SK-N-SH treated with all-trans-retinoic acid at 6 μM for 48 hours (cell line): Measurements from ENCODE around the gene TTC38.

Experiments
- ATAC-seq: fragments of 200-7000 bp; cut with Tn5 transposase; 3 replicates; pipeline ENCODE4 v1.9.1; 2020; ENCODE audit warnings: mild to moderate bottlenecking, moderate library complexity
- BACH2 ChIP-seq: fragments of 250-450 bp; sonication (Bioruptor Pico); IDR thresholded peaks from 2 replicates; pipeline ENCODE4 v1.9.0; 2021; ENCODE audit warnings: mild to moderate bottlenecking, borderline replicate concordance
- CSDC2 ChIP-seq: fragments of 250-450 bp; sonication (Bioruptor Pico); IDR thresholded peaks from 2 replicates; pipeline ENCODE4 v1.5.0; 2020; ENCODE audit warnings: mild to moderate bottlenecking, moderate library complexity
- CSRNP3 ChIP-seq: fragments of 250-450 bp; sonication (Bioruptor Pico); IDR thresholded peaks from 2 replicates; pipeline ENCODE4 v1.5.1; 2021; ENCODE audit warnings: mild to moderate bottlenecking, moderate library complexity
- ESRRG ChIP-seq: fragments of 250-450 bp; sonication (Bioruptor Pico); IDR thresholded peaks from 2 replicates; pipeline ENCODE4 v1.6.1; 2021; ENCODE audit warnings: mild to moderate bottlenecking
- GLIS3 ChIP-seq: fragments of 250-450 bp; sonication (Bioruptor Pico); IDR thresholded peaks from 2 replicates; pipeline ENCODE4 v1.5.0; 2020; ENCODE audit warnings: mild to moderate bottlenecking, moderate library complexity
- ISL1 ChIP-seq: fragments of 250-450 bp; sonication (Bioruptor Pico); IDR thresholded peaks from 2 replicates; pipeline ENCODE4 v2.1.2; 2022; ENCODE audit warnings: mild to moderate bottlenecking, moderate library complexity
- PATZ1 ChIP-seq: fragments of 250-450 bp; sonication (Bioruptor Pico); IDR thresholded peaks from 2 replicates; pipeline ENCODE4 v1.8.0; 2020; ENCODE audit warnings: mild to moderate bottlenecking, moderate library complexity, borderline replicate concordance
- POU6F1 ChIP-seq: fragments of 250-450 bp; sonication (Bioruptor Pico); IDR thresholded peaks from 2 replicates; pipeline ENCODE4 v1.8.0; 2021; ENCODE audit warnings: low read depth, mild to moderate bottlenecking, moderate library complexity, borderline replicate concordance
- RARB ChIP-seq: fragments of 250-450 bp; sonication (Bioruptor Pico); IDR thresholded peaks from 2 replicates; pipeline ENCODE4 v1.8.0; 2021; ENCODE audit warnings: mild to moderate bottlenecking, moderate library complexity
- TCF4 ChIP-seq: fragments of 250-450 bp; sonication (Bioruptor Pico); IDR thresholded peaks from 2 replicates; pipeline ENCODE4 v1.8.0; 2021; ENCODE audit warnings: mild to moderate bottlenecking, moderate library complexity, borderline replicate concordance
- TOX ChIP-seq: fragments of 250-450 bp; sonication (Bioruptor Pico); IDR thresholded peaks from 2 replicates; pipeline ENCODE4 v1.8.0; 2021; ENCODE audit warnings: mild to moderate bottlenecking, moderate library complexity, borderline replicate concordance
- ZC3H10 ChIP-seq: fragments of 250-450 bp; sonication (Bioruptor Pico); IDR thresholded peaks from 2 replicates; pipeline ENCODE4 v1.5.1; 2021; ENCODE audit warnings: mild to moderate bottlenecking, moderate library complexity
- ZNF565 ChIP-seq: fragments of 450-650 bp; formaldehyde crosslinking; conservative IDR thresholded peaks from 2 replicates; pipeline ENCODE4 v1.5.0; 2020; ENCODE audit warnings: low read depth, mild to moderate bottlenecking, moderate library complexity
- ZNF70 ChIP-seq: fragments of 450-650 bp; formaldehyde crosslinking; IDR thresholded peaks from 2 replicates; pipeline ENCODE4 v1.5.0; 2020; ENCODE audit warnings: mild to moderate bottlenecking, moderate library complexity
- ZNF8 ChIP-seq: fragments of 450-650 bp; formaldehyde crosslinking; IDR thresholded peaks from 2 replicates; pipeline ENCODE4 v1.5.0; 2020; ENCODE audit warnings: mild to moderate bottlenecking, moderate library complexity
- TF ChIP-seq, protein P1 (sequence below): fragments of 250-450 bp; sonication (Bioruptor Pico); IDR thresholded peaks from 2 replicates; pipeline ENCODE4 v1.5.0; 2020; ENCODE audit warnings: mild to moderate bottlenecking, moderate library complexity
- TF ChIP-seq, protein P2 (sequence below): fragments of 250-450 bp; sonication (Bioruptor Pico); IDR thresholded peaks from 2 replicates; pipeline ENCODE4 v1.5.1; 2020; ENCODE audit warnings: low read depth, mild to moderate bottlenecking, moderate library complexity

The TTC38 gene

GRCh38 chr22:46239261-46240048, 28.4 kb upstream of the TTC38 start:
- no peak for ATAC-seq
- TF ChIP-seq GLIS3 (CRISPR knock-in tag) (no peak), CSRNP3 (no peak)

GRCh38 chr22:46240073-46240472, 27.7 kb upstream of the TTC38 start:
- TF ChIP-seq ZNF70 (CRISPR knock-in tag) = no peak
- no peak for ATAC-seq

DNA sequence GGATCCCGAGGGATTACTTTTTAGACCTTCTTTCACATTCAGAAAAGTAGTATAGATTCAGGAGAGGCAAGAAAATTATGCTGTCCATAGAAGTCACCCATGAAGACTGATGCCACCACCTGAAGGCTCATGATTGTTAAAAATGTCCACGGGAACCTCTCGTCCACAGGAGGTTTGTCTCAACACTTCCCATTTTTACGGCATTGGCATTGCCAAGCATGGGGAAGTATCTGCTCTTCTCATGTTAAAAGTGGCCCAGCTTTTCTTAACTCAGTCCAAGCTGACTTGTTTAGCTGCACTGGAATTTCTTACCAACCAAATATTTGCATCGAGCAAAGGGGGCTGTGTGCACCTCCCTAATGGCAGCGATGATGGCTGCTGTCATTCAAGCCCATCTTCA, 27.3 kb upstream of the TTC38 start:
- ATAC-seq = no peak
- TF ChIP-seq BACH2 (CRISPR knock-in tag) = no peak
- no peak for TF ChIP-seq ZNF565 (CRISPR knock-in tag)
- no peak for TF ChIP-seq PATZ1
- TF ChIP-seq POU6F1 (CRISPR knock-in tag) = no peak
- TF ChIP-seq, protein P1, sequence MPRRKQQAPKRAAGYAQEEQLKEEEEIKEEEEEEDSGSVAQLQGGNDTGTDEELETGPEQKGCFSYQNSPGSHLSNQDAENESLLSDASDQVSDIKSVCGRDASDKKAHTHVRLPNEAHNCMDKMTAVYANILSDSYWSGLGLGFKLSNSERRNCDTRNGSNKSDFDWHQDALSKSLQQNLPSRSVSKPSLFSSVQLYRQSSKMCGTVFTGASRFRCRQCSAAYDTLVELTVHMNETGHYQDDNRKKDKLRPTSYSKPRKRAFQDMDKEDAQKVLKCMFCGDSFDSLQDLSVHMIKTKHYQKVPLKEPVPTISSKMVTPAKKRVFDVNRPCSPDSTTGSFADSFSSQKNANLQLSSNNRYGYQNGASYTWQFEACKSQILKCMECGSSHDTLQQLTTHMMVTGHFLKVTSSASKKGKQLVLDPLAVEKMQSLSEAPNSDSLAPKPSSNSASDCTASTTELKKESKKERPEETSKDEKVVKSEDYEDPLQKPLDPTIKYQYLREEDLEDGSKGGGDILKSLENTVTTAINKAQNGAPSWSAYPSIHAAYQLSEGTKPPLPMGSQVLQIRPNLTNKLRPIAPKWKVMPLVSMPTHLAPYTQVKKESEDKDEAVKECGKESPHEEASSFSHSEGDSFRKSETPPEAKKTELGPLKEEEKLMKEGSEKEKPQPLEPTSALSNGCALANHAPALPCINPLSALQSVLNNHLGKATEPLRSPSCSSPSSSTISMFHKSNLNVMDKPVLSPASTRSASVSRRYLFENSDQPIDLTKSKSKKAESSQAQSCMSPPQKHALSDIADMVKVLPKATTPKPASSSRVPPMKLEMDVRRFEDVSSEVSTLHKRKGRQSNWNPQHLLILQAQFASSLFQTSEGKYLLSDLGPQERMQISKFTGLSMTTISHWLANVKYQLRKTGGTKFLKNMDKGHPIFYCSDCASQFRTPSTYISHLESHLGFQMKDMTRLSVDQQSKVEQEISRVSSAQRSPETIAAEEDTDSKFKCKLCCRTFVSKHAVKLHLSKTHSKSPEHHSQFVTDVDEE (CRISPR knock-in tag) = no peak
- TF ChIP-seq ZNF8 (CRISPR knock-in tag) = no peak
- no peak for TF ChIP-seq ISL1
- no peak for TF ChIP-seq TOX (CRISPR knock-in tag)
- no peak for TF ChIP-seq GLIS3 (CRISPR knock-in tag)
- TF ChIP-seq TCF4 (CRISPR knock-in tag) = no peak
- TF ChIP-seq, protein P2, sequence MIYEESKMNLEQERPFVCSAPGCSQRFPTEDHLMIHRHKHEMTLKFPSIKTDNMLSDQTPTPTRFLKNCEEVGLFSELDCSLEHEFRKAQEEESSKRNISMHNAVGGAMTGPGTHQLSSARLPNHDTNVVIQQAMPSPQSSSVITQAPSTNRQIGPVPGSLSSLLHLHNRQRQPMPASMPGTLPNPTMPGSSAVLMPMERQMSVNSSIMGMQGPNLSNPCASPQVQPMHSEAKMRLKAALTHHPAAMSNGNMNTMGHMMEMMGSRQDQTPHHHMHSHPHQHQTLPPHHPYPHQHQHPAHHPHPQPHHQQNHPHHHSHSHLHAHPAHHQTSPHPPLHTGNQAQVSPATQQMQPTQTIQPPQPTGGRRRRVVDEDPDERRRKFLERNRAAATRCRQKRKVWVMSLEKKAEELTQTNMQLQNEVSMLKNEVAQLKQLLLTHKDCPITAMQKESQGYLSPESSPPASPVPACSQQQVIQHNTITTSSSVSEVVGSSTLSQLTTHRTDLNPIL (CRISPR knock-in tag) = no peak
- no peak for TF ChIP-seq CSDC2 (CRISPR knock-in tag)
- no peak for TF ChIP-seq CSRNP3
- TF ChIP-seq RARB (CRISPR knock-in tag) = no peak
- TF ChIP-seq ZC3H10 (CRISPR knock-in tag) = no peak
- TF ChIP-seq ESRRG (CRISPR knock-in tag) = no peak

GRCh38 chr22:46240907-46241306, 26.9 kb upstream of the TTC38 start:
- no peak for ATAC-seq
- TF ChIP-seq ZNF8 (CRISPR knock-in tag) (no peak), ZNF70 (CRISPR knock-in tag) (no peak)
- TF ChIP-seq, protein P2 (CRISPR knock-in tag) = no peak
- TF ChIP-seq, protein P1 (CRISPR knock-in tag) = peak; percentile 11; the same call in 1 of the 2 replicates
